ENCODE measurements around the gene DHX38.
A peak's percentile ranks its signal among the peaks of the same experiment; 100 is the strongest.
"Not testable (repeated sequence)": the region's sequence is repeated elsewhere in the genome, so short reads cannot be mapped to it uniquely, and the experiment has no call there.

The DHX38 gene

DNA sequence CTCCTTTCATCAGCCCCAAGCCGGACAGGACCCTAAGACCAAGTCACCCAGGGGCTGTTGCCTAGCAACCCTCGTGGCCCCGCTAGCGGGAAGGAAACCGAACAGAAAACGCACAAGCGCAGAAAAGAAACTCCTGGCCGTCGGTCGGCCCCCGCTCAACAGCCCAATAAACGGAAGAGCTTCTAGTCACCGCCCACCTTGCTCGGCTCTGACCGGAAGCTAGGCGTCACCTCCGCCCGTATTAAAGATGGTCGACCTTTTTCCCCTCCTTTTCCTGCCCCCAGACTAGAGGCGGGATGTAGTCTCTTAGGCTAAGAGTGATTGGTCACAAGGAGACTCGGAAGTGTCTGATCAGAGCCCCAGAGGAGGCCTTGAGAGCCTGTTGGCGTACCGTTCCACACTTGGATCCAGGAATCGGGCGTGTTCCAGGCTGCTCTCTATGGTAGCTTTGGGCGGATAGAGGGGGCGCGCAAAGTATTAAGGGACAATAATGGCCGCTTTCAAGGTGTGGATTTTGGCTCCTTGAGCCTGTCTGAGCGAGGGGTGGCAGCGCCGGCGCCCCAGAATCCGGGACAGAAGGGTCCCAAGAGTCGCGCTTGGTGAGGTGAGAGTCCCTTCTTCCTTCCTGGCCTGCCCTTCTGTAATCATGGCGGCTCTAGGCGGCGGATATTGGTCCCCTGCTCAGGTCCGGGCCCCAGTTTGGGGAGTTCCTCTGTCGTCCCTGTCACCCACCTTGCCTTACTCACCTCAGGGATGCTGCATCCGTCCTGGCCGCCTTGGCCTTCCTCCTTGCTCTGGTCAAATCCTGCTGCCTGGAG is at the start of gene DHX38, which contains the start of gene TXNL4B:
Gene DHX38, plus strand, starts transcription at position 400 of the 818 bp plus-strand sequence. CDS start 2,311 bp downstream, outside the sequence.
Gene TXNL4B, minus strand, starts transcription at position 173 of the 818 bp plus-strand sequence. CDS start 2,871 bp downstream, outside the sequence.
- peak; percentile 97 for DNase-seq (ENCODE audit: low spot score)

DNA sequence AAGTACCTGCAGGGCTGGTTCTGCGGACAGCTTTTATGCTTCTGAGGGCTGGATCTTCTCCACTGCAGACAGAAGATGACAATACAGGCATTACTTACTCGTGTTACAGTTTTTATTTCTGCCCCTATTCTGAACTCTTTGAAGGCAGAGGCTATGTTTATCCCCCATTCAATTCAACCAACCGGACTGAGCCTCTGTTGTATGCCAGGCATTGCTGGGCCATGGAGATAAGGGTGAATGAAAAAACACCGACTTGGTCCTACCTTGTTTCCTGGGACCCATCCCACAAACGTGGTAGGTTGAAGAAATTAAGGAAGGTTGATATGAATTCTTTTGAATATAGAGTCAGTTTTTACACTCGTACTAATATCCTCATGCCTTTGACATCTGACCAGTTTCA is 49.4 kb upstream of the DHX38 start:
- DNase-seq (ENCODE audit: low spot score), result no peak

DNA sequence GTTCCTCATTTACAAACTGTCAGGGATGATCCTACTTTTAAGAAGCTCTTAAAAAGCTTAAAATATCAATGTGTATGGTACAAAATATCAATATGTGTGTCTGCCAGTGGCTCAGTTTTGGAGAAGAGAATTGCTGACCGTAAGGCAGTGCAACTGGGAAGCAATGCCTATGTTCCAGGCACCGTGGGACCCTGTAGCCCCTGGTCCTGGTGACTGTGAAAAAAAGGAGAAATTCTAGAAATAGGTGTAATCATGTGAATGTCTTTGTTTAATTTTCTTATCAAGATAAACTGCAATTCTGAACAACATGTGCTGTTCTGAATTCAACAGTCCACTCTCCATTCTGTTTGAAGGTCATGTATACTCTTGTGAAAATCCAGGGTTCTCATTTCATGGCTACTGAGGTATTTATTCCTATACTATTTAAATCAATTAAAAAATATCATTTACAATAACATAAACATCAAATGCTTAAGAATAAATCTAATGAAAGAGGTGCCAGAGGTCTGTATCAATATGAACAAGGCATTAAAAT is 48.8 kb upstream of the DHX38 start:
- no peak for DNase-seq (ENCODE audit: low spot score)

DNA sequence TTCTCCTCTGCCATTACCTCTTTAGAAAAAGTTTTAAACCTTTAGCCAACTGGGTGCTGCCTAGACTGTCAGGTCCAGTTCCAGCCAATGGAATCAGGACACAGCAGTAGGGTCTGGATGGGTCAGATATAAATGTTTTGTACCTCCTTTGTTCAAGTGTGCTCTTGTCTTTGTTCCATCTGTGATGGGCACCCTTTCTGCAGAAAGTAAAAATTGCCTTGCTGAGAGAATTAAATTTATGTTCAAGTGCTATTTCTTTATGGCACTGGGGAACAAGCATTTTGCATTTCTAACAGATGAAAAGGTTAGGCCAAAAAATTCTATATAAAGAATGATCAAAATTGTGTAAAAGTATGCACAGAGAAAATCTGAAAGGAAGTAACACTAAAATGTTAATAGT is 44.5 kb upstream of the DHX38 start:
- no peak for DNase-seq (ENCODE audit: low spot score)

DNA sequence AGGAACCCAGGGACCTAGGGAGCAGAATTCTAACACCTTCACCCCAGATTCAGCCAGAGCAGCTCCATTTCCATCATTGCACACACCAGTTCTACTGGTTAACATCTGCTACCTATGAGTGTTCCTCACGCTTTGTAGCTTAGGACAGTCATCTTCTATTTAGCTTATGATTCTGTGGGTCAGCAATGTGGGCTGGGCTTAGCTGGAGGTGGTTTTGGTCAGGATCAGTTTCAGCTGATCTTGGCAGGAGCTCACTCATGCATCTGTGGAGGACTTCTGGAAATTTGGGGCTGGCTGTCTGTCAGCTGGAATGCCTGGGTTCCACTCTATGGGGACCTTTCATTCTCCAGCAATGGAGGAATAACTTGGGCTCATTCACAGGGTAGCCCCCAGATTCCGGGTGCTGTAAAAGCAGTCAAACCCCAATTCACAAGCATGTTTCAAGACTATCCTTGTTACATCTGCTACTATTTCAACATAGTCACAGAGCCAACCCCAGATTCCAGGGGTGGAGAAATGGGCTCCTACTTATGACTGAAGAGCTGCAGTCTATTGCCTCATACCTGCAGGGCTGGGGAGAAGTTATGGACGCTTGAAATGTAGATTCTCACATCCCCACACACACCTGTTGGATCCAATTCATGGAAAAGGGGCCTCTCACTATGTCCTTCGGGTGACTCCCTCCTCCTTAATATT is 42.7 kb upstream of the DHX38 start:
- DNase-seq (ENCODE audit: low spot score), result no peak

DNA sequence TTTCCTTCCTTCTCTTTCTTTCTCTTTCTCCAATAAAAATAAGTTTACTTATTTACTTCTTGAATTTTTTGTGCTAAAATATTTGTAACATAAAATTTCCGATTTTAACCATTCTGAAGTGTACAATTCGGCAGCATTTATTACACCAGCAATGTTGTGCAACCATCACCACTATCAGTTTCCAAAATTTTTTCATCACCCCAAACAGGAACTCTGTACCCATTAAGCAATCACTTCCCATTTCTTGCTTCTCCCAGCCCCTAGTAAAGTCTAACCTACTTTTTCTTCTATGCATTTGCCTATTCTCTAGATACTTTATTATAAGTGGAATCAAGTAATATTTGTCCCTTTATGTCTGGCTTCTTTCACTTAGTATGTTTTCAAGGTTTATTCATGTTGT is 41.8 kb upstream of the DHX38 start:
- DNase-seq (ENCODE audit: low spot score), result no peak

DNA sequence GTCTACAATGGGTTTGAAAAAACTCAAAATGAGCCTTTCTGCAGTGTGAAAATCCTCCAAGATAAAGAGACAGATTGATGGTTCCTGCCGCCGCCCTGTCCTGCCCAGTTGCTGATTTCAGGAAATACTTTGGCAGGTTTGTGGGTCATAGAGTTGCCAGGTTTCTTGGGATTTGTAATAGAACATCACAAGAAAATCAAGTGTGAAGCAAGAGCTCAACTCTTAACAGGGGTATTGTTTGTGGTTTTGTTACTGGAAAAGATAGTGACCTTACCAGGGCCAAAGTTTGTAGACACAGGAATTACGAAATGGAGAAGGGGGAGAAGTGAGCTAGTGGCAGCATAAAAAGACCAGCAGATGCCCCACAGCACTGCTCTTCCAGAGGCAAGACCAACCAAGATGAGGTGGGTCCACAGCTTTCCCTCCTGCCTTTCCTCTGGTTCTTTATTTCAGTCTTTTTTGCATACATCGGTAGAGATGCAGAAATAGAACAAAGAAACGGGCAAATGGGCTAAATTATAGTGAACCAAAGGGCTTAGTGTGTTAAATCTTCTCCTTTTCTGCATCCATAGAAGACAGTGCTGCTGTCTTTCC is 39.3 kb upstream of the DHX38 start, which contains the start of gene HP:
Gene HP, plus strand, starts transcription at position 252 of the 594 bp plus-strand sequence. Its CDS starts 148 bp downstream, at position 400.
- not testable (repeated sequence) for DNase-seq (ENCODE audit: low spot score)

DNA sequence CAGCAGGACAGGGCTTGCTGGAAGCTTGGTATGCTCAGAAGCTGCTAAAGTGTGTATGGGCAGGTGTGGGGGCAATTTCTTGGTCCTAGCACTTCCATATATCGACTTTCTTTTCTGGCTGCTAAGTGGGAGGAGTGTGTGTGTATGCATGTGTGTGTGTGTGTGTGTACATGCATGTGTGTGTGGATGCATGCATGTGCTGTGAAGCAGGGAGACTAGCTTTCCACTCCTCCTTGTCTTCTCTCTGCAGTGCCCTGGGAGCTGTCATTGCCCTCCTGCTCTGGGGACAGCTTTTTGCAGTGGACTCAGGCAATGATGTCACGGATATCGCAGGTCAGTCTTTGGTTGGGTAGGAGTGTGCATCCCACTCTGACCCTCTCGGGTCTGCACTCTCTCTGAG is 37.7 kb upstream of the DHX38 start:
- no peak for DNase-seq (ENCODE audit: low spot score)

DNA sequence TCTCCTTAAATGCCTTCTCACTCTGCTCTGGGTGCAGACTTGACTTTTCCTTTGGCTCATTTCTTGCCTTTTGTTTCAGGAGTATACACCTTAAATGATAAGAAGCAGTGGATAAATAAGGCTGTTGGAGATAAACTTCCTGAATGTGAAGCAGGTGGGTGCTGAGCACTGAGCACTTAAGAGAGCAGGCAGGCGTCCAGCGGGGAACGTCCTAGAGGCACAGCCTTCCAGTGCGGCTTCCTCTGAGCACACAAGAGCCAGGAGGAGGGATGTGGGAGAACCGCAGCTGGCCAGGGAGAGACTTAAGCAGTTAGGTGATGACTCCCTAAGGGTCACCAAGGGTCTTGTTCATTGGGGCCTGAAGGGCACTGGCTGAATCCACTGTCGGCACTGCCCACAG is 36.3 kb upstream of the DHX38 start:
- not testable (repeated sequence) for DNase-seq (ENCODE audit: low spot score)

DNA sequence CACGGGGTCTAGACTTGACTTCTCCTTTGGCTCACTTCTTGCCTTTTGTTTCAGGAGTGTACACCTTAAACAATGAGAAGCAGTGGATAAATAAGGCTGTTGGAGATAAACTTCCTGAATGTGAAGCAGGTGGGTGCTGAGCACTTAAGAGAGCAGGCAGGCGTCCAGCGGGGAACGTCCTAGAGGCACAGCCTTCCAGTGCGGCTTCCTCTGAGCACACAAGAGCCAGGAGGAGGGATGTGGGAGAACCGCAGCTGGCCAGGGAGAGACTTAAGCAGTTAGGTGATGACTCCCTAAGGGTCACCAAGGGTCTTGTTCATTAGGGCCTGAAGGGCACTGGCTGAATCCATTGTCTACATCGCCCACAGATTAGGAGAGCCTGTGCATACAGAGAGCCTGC is 34.6 kb upstream of the DHX38 start:
- not testable (repeated sequence) for DNase-seq (ENCODE audit: low spot score)

DNA sequence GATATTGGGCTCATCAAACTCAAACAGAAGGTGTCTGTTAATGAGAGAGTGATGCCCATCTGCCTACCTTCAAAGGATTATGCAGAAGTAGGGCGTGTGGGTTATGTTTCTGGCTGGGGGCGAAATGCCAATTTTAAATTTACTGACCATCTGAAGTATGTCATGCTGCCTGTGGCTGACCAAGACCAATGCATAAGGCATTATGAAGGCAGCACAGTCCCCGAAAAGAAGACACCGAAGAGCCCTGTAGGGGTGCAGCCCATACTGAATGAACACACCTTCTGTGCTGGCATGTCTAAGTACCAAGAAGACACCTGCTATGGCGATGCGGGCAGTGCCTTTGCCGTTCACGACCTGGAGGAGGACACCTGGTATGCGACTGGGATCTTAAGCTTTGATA is 33.2 kb upstream of the DHX38 start:
- no peak for DNase-seq (ENCODE audit: low spot score)

DNA sequence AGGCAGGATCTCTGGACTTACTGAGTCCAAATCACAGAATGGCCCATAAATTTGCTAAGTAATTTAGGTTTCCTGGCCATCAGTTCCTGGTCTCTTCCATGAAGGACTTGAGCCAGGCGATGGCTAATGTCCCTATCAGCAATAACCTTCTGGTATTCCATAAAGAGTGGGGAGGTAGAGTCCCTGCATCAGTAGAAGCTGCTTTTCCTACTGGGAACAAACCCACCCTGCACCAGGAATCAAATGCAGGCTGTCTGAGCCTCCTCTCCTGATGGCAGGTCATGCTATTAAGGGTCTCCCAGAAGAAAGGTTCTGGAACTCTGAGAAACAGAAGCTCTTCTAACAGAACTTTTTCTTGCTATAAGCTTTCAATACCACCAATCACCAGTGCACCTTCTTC is 32.1 kb upstream of the DHX38 start:
- no peak for DNase-seq (ENCODE audit: low spot score)

DNA sequence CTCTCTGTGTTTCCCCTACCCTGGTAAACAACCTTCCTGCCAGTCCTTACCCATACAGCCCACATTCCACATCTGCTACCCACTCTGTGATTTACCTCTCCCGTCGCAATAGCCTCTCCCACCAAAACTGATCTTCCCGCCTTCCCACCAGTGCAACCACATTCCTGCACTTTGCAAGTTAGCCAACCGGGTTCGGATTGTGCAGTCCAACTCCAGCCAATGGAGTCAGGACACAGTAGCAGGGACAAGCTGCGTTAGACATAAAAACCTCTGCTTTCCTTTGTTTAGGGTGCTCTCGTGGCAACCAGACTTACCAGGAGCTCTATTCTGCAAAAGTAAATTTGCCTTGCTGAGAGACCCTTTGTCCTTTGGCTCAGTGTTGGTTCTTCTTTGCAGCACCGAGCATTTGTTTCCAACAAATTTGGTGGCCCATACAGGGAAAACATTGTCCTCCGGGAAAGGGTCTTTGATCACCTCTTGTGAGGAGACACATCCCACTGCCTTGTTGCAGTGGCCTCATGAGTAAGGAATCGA is 29.2 kb upstream of the DHX38 start:
- no peak for DNase-seq (ENCODE audit: low spot score)

DNA sequence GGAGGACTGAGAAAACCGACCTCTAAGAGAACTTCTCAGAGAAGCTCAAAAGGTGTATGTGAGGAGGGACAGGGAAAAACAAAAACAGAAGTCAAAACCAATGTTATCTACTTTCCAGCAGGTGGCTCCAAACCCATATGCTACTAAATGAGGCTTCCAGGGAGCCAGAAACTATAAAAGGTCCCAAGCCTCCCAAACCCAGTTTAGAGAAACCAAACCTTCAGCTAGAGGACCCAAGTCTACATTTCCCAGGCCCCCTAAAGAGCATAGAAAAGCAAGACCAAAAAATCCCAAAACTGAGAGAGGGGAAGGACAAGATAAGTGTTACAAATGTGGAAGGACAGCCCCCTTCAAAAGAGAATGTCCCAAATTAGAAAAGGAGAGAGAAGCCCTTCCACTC is 26.9 kb upstream of the DHX38 start:
- DNase-seq (ENCODE audit: low spot score), result peak; percentile 6

DNA sequence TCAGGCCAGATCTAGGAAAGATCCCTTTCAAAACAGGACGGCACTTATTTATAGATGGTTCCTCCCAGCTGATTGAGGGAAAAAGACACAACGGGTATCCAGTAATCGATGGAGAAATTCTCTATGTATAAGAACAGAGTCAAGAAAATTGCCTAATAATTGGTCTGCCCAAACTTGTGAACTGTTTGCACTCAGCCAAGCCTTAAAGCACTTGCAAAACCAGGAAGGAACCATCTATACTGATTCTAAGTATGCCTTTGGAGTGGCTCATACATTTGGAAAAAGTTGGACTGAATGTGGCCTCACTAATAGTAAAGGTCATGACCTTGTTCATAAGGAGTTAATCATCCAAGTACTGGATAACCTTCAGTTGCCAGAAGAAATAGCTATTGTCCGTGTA is 24.7 kb upstream of the DHX38 start:
- no peak for DNase-seq (ENCODE audit: low spot score)

DNA sequence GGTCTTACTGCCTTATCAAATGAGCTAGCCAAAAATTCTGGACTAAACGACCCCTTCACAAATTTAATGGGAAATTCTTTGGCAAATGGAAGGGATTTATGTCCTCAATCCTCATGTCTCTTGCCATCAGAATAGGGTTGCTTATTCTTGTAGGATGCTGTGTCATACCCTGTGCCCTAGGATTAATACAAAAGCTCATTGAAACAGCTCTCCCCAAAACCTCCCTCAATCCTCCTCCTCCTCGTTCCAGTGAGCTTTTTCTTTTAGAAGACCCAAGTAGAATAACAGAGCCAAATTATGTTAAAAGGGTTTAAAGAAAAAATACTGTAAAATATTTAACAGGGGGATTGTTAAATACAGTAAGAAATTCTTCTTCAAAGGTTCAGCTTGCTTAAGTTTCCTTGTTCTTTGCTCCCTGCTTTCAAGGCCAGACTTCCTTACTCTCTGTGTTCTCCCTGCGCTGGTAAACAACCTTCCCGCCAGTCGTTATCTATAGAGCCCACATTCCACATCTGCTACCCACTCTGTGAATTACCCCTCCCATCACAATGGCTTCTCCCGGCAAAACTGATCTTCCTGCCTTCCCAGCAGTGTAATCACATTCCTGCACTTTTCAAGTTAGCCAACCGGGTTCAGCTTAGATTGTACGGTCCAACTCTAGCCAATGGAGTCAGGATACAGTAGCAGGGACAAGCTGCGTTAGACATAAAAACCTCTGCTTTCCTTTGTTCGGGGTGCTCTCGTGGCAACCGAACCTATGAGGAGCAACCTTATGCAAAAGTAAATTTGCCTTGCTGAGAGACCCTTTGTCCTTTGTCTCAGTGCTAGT is 20.9 kb upstream of the DHX38 start:
- no peak for DNase-seq (ENCODE audit: low spot score)

DNA sequence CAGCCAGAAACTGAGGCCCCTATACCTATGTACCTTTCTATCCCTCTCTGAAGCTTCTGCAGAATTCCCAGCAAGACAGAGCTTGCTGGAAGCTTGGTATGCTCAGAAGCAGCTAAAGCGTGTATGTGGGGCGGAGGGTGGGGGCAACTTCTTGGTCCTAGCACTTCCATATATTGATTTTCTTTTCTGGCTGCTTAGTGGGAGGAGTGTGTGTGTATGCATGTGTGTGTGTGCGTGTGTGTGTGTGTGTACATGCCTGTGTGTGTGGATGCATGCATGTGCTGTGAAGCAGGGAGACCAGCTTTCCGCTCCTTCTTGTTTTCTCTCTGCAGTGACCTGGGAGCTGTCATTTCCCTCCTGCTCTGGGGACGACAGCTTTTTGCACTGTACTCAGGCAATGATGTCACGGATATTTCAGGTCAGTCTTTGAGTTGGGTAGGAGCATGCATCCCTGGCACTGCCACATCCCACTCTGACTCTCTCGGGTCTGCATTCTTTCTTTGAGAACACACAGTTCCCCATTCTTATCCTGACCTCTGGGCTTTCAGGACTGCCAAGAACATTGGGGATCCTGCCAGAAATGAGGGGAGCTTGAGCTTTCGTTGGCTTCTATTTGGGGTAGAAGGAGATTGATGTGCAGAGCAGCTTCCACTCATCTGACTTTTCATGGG is 20.0 kb upstream of the DHX38 start:
- no peak for DNase-seq (ENCODE audit: low spot score)

DNA sequence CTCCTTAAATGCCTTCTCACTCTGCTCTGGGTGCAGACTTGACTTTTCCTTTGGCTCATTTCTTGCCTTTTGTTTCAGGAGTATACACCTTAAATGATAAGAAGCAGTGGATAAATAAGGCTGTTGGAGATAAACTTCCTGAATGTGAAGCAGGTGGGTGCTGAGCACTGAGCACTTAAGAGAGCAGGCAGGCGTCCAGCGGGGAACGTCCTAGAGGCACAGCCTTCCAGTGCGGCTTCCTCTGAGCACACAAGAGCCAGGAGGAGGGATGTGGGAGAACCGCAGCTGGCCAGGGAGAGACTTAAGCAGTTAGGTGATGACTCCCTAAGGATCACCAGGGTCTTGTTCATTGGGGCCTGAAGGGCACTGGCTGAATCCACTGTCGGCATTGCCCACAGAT is 18.6 kb upstream of the DHX38 start:
- not testable (repeated sequence) for DNase-seq (ENCODE audit: low spot score)

DNA sequence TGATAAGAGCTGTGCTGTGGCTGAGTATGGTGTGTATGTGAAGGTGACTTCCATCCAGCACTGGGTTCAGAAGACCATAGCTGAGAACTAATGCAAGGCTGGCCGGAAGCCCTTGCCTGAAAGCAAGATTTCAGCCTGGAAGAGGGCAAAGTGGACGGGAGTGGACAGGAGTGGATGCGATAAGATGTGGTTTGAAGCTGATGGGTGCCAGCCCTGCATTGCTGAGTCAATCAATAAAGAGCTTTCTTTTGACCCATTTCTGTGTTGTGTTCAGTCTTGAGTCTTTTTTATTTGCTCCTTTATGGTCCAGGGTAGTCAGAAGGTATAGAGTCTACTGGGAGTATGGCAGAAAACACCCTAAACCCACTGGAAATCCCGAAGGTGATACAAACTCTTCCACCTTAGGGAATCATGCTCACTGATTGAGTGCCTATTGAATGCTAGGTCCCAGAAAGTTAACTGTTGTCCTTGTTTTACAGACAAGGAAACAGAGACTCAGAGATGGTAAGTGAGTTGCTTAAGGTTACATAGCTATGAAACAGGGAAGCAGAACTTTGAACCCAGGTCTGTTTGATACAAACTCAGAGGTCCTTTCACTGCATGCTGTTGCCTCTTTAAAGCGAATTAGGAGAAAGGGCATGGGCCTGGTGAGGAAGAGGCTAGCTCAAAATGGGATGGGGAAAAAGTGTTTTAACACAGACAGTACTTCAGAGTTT is 16.5 kb upstream of the DHX38 start:
- DNase-seq (ENCODE audit: low spot score), result not testable (repeated sequence)

DNA sequence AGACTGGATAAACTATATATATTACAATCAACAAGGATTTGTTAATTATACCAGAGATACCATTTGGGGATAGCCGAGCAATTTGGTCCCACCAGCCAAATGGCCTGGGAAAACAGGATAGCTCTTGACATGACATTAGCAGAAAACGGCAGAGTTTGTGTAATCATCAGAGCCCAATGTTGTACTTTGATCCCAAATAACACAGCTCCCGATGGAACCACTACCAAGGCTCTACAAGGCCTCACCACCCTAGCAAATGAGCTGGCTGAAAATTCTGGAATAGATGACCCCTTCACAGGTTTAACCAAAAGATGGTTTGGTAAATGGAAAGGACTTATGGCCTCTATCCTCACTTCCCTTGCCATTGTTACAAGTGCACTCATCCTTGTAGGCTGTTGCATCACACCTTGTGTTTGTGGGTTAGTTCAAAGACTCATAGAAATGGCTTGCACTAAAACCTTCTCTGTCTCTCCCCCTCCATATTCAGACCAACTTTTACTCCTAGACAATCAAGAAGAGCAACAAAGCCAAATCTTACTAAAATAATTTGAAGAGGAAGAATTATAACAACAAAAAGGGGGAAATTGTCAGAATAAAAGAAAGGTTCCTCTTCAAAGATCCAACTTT is 9.8 kb upstream of the DHX38 start:
- DNase-seq (ENCODE audit: low spot score), result no peak

All from CD4-positive, alpha-beta T cell treated with Interleukin-15 for 4 hours (primary cell).